SK-N-SH treated with all-trans-retinoic acid at 6 μM for 48 hours (cell line): ENCODE data around the gene MAP1LC3C.
"Not testable (repeated sequence)": the region's sequence is repeated elsewhere in the genome, so short reads cannot be mapped to it uniquely, and the experiment has no call there.

Source experiments
- ATAC-seq: fragments of 200-7000 bp; cut with Tn5 transposase; 3 replicates; pipeline ENCODE4 v1.9.1; 2020; ENCODE audit warnings: mild to moderate bottlenecking, moderate library complexity
- ARNTL ChIP-seq: fragments of 450-650 bp; formaldehyde crosslinking; IDR thresholded peaks from 2 replicates; pipeline ENCODE4 v1.5.0; 2020; ENCODE audit warnings: low read depth, mild to moderate bottlenecking, moderate library complexity, borderline replicate concordance
- BACH2 ChIP-seq: fragments of 250-450 bp; sonication (Bioruptor Pico); IDR thresholded peaks from 2 replicates; pipeline ENCODE4 v1.9.0; 2021; ENCODE audit warnings: mild to moderate bottlenecking, borderline replicate concordance
- CSDC2 ChIP-seq: fragments of 250-450 bp; sonication (Bioruptor Pico); IDR thresholded peaks from 2 replicates; pipeline ENCODE4 v1.5.0; 2020; ENCODE audit warnings: mild to moderate bottlenecking, moderate library complexity
- ESRRG ChIP-seq: fragments of 250-450 bp; sonication (Bioruptor Pico); IDR thresholded peaks from 2 replicates; pipeline ENCODE4 v1.6.1; 2021; ENCODE audit warnings: mild to moderate bottlenecking
- GLIS3 ChIP-seq: fragments of 250-450 bp; sonication (Bioruptor Pico); IDR thresholded peaks from 2 replicates; pipeline ENCODE4 v1.5.0; 2020; ENCODE audit warnings: mild to moderate bottlenecking, moderate library complexity
- ISL1 ChIP-seq: fragments of 250-450 bp; sonication (Bioruptor Pico); IDR thresholded peaks from 2 replicates; pipeline ENCODE4 v2.1.2; 2022; ENCODE audit warnings: mild to moderate bottlenecking, moderate library complexity
- OSR1 ChIP-seq: fragments of 250-450 bp; sonication (Bioruptor Pico); IDR thresholded peaks from 2 replicates; pipeline ENCODE4 v1.8.0; 2022; ENCODE audit warnings: moderate library complexity, mild to moderate bottlenecking, inconsistent platforms
- PPARA ChIP-seq: fragments of 250-450 bp; sonication (Bioruptor Pico); IDR thresholded peaks from 2 replicates; pipeline ENCODE4 v1.5.0; 2020; ENCODE audit warnings: mild to moderate bottlenecking, borderline replicate concordance
- RARB ChIP-seq: fragments of 250-450 bp; sonication (Bioruptor Pico); IDR thresholded peaks from 2 replicates; pipeline ENCODE4 v1.8.0; 2021; ENCODE audit warnings: mild to moderate bottlenecking, moderate library complexity
- SNAI2 ChIP-seq: fragments of 250-450 bp; sonication (Bioruptor Pico); IDR thresholded peaks from 2 replicates; pipeline ENCODE4 v1.5.0; 2020; ENCODE audit warnings: mild to moderate bottlenecking, moderate library complexity
- TCF4 ChIP-seq: fragments of 250-450 bp; sonication (Bioruptor Pico); IDR thresholded peaks from 2 replicates; pipeline ENCODE4 v1.8.0; 2021; ENCODE audit warnings: mild to moderate bottlenecking, moderate library complexity, borderline replicate concordance
- TOX ChIP-seq: fragments of 250-450 bp; sonication (Bioruptor Pico); IDR thresholded peaks from 2 replicates; pipeline ENCODE4 v1.8.0; 2021; ENCODE audit warnings: mild to moderate bottlenecking, moderate library complexity, borderline replicate concordance
- ZC3H10 ChIP-seq: fragments of 250-450 bp; sonication (Bioruptor Pico); IDR thresholded peaks from 2 replicates; pipeline ENCODE4 v1.5.1; 2021; ENCODE audit warnings: mild to moderate bottlenecking, moderate library complexity
- ZFP3 ChIP-seq: fragments of 250-450 bp; sonication (Bioruptor Pico); IDR thresholded peaks from 2 replicates; pipeline ENCODE4 v1.5.0; 2020; ENCODE audit warnings: mild to moderate bottlenecking, moderate library complexity
- ZFP30 ChIP-seq: fragments of 450-650 bp; formaldehyde crosslinking; IDR thresholded peaks from 2 replicates; pipeline ENCODE4 v1.5.0; 2022; ENCODE audit warnings: mild to moderate bottlenecking, moderate library complexity
- ZNF565 ChIP-seq: fragments of 450-650 bp; formaldehyde crosslinking; conservative IDR thresholded peaks from 2 replicates; pipeline ENCODE4 v1.5.0; 2020; ENCODE audit warnings: low read depth, mild to moderate bottlenecking, moderate library complexity
- ZNF70 ChIP-seq: fragments of 450-650 bp; formaldehyde crosslinking; IDR thresholded peaks from 2 replicates; pipeline ENCODE4 v1.5.0; 2020; ENCODE audit warnings: mild to moderate bottlenecking, moderate library complexity
- ZNF8 ChIP-seq: fragments of 450-650 bp; formaldehyde crosslinking; IDR thresholded peaks from 2 replicates; pipeline ENCODE4 v1.5.0; 2020; ENCODE audit warnings: mild to moderate bottlenecking, moderate library complexity
- TF ChIP-seq, protein P1 (sequence below): fragments of 250-450 bp; sonication (Bioruptor Pico); IDR thresholded peaks from 2 replicates; pipeline ENCODE4 v1.5.0; 2020; ENCODE audit warnings: mild to moderate bottlenecking, moderate library complexity
- TF ChIP-seq, protein P2 (sequence below): fragments of 250-450 bp; sonication (Bioruptor Pico); IDR thresholded peaks from 2 replicates; pipeline ENCODE4 v1.8.0; 2020; ENCODE audit warnings: mild to moderate bottlenecking, moderate library complexity, borderline replicate concordance
- TF ChIP-seq, protein P3 (sequence below): fragments of 250-450 bp; sonication (Bioruptor Pico); IDR thresholded peaks from 2 replicates; pipeline ENCODE4 v1.5.1; 2021; ENCODE audit warnings: mild to moderate bottlenecking, moderate library complexity
- TF ChIP-seq, protein P4 (sequence below): fragments of 250-450 bp; sonication (Bioruptor Pico); IDR thresholded peaks from 2 replicates; pipeline ENCODE4 v1.5.1; 2020; ENCODE audit warnings: low read depth, mild to moderate bottlenecking, moderate library complexity

MAP1LC3C gene

DNA sequence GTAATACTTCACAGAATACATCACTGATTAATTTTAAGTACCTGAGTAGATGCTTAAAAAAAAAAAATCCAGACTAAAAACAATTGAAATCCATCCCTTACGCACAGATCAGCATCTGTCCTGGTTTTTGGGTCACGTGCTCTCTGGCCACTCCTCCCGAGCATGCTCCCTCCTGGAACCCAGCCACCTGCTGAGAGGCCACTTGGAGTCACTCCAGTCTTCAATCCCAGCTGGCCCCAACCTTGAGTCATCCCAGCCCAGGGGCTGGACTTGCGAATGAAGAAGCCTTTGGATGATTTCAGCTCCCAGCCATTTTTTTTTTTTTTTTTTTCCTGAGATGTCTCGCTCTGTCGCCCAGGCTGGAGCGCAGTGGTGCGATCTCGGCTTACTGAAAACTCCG lies 8.9 kb downstream of the MAP1LC3C start:
- peak; percentile 89 for ATAC-seq
- TF ChIP-seq TOX (CRISPR knock-in tag) (no peak), ESRRG (CRISPR knock-in tag) (no peak), ARNTL (CRISPR knock-in tag) (no peak), ZFP30 (no peak), ZNF565 (CRISPR knock-in tag) (no peak), ISL1 (CRISPR knock-in tag) (no peak), GLIS3 (no peak), ZC3H10 (CRISPR knock-in tag) (no peak), PPARA (CRISPR knock-in tag) (no peak), ZFP3 (CRISPR knock-in tag) (no peak), RARB (CRISPR knock-in tag) (no peak), BACH2 (CRISPR knock-in tag) (no peak), TCF4 (CRISPR knock-in tag) (no peak)
- TF ChIP-seq, protein P1, sequence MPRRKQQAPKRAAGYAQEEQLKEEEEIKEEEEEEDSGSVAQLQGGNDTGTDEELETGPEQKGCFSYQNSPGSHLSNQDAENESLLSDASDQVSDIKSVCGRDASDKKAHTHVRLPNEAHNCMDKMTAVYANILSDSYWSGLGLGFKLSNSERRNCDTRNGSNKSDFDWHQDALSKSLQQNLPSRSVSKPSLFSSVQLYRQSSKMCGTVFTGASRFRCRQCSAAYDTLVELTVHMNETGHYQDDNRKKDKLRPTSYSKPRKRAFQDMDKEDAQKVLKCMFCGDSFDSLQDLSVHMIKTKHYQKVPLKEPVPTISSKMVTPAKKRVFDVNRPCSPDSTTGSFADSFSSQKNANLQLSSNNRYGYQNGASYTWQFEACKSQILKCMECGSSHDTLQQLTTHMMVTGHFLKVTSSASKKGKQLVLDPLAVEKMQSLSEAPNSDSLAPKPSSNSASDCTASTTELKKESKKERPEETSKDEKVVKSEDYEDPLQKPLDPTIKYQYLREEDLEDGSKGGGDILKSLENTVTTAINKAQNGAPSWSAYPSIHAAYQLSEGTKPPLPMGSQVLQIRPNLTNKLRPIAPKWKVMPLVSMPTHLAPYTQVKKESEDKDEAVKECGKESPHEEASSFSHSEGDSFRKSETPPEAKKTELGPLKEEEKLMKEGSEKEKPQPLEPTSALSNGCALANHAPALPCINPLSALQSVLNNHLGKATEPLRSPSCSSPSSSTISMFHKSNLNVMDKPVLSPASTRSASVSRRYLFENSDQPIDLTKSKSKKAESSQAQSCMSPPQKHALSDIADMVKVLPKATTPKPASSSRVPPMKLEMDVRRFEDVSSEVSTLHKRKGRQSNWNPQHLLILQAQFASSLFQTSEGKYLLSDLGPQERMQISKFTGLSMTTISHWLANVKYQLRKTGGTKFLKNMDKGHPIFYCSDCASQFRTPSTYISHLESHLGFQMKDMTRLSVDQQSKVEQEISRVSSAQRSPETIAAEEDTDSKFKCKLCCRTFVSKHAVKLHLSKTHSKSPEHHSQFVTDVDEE (CRISPR knock-in tag) = no peak
- TF ChIP-seq, protein P2, sequence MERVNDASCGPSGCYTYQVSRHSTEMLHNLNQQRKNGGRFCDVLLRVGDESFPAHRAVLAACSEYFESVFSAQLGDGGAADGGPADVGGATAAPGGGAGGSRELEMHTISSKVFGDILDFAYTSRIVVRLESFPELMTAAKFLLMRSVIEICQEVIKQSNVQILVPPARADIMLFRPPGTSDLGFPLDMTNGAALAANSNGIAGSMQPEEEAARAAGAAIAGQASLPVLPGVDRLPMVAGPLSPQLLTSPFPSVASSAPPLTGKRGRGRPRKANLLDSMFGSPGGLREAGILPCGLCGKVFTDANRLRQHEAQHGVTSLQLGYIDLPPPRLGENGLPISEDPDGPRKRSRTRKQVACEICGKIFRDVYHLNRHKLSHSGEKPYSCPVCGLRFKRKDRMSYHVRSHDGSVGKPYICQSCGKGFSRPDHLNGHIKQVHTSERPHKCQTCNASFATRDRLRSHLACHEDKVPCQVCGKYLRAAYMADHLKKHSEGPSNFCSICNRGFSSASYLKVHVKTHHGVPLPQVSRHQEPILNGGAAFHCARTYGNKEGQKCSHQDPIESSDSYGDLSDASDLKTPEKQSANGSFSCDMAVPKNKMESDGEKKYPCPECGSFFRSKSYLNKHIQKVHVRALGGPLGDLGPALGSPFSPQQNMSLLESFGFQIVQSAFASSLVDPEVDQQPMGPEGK (CRISPR knock-in tag) = no peak
- TF ChIP-seq, protein P3, sequence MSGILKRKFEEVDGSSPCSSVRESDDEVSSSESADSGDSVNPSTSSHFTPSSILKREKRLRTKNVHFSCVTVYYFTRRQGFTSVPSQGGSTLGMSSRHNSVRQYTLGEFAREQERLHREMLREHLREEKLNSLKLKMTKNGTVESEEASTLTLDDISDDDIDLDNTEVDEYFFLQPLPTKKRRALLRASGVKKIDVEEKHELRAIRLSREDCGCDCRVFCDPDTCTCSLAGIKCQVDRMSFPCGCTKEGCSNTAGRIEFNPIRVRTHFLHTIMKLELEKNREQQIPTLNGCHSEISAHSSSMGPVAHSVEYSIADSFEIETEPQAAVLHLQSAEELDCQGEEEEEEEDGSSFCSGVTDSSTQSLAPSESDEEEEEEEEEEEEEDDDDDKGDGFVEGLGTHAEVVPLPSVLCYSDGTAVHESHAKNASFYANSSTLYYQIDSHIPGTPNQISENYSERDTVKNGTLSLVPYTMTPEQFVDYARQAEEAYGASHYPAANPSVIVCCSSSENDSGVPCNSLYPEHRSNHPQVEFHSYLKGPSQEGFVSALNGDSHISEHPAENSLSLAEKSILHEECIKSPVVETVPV = no peak
- TF ChIP-seq, protein P4, sequence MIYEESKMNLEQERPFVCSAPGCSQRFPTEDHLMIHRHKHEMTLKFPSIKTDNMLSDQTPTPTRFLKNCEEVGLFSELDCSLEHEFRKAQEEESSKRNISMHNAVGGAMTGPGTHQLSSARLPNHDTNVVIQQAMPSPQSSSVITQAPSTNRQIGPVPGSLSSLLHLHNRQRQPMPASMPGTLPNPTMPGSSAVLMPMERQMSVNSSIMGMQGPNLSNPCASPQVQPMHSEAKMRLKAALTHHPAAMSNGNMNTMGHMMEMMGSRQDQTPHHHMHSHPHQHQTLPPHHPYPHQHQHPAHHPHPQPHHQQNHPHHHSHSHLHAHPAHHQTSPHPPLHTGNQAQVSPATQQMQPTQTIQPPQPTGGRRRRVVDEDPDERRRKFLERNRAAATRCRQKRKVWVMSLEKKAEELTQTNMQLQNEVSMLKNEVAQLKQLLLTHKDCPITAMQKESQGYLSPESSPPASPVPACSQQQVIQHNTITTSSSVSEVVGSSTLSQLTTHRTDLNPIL = no peak

DNA sequence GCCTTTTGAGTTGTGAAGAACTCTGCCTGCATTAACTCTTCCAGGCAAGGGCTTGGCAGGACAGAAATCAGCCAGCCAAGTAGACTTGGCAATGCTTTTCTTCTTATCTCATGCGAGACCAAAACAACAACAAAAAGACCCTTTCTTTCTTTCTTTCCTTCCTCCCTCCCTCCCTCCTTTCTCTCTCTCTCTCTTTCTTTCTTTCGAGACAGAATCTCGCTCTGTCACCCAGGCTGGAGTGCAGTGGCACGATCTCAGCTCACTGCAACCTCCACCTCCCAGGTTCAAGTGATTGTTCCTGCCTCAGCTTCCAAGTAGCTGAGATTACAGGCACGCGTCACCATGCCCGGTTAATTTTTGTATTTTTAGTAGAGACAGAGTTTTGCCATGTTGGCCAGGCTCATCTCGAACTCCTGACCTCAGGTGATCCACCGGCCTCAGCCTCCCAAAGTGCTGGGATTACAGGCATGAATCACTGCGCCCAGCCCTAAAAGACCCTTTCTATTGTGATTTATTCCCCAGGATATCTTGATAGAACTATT lies 10.4 kb downstream of the MAP1LC3C start:
- not testable (repeated sequence) for ATAC-seq

DNA sequence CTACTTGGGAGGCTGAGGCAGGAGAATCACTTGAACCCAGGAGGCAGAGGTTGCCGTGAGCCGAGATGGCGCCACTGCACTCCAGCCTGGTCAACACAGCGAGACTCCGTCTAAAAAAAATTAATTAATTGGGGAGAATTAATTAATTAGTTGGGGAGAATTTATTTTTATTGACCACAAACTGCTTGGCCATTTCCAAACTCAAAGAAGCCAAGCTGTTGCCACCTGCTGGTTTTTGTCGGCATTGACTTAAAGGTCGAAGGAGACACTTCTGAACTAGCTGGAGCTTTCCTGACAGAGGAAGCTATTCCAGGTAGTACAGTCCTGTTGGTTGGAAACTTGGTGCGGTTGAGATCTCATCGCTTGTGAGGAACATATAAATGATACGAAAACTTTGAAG lies 13.1 kb downstream of the MAP1LC3C start:
- TF ChIP-seq RARB (CRISPR knock-in tag) (no peak), PPARA (CRISPR knock-in tag) (no peak), GLIS3 (no peak), TCF4 (CRISPR knock-in tag) (no peak), ARNTL (CRISPR knock-in tag) (no peak), ZNF565 (CRISPR knock-in tag) (no peak), ZNF8 (CRISPR knock-in tag) (no peak), OSR1 (CRISPR knock-in tag) (no peak), ZFP3 (CRISPR knock-in tag) (no peak), SNAI2 (CRISPR knock-in tag) (no peak), ESRRG (CRISPR knock-in tag) (no peak), ZFP30 (no peak), ZNF70 (no peak), CSDC2 (CRISPR knock-in tag) (no peak), BACH2 (CRISPR knock-in tag) (no peak)
- TF ChIP-seq, protein P3 = no peak
- TF ChIP-seq, protein P1 (CRISPR knock-in tag) = no peak
- TF ChIP-seq, protein P2 (CRISPR knock-in tag) = no peak
- peak; percentile 63 for ATAC-seq
